Measurements from ENCODE around the gene ADAM12.

DNA sequence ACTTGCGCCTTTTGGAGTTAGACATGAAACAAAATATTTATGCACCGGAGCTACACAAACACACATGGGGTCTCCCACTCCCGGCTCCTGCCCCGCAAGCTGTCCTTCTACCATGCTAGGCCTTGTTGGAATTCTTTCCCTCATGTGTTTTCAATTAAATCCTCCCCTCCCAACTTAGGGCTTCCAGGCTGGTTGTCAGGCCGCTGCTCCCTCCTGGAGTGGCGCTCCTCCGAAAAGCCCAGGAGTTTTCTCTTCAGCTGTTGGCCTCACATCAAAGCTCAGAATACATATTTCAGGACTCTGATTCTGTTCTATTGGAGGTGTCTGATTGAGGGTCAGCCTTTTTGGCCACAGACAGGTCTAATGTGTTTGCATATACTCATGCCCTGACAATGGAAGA lies 378.6 kb downstream of the ADAM12 start:
- TF ChIP-seq REST (IDR thresholded peaks at IDR 0.05) (no peak), NR2F2 (IDR thresholded peaks at IDR 0.05) (no peak), JUND (IDR thresholded peaks at IDR 0.05) (no peak), YY1 (IDR thresholded peaks at IDR 0.05) (no peak), CTCF (IDR thresholded peaks at IDR 0.05; ENCODE audit: low read depth, low read length, missing input control) (no peak), MAX (IDR thresholded peaks at IDR 0.05) (no peak), TAF1 (conservative IDR thresholded peaks at IDR 0.05) (no peak)

All from liver (tissue), 3 donors.